Measurements from ENCODE around the gene FOXG1.

FOXG1 gene

DNA sequence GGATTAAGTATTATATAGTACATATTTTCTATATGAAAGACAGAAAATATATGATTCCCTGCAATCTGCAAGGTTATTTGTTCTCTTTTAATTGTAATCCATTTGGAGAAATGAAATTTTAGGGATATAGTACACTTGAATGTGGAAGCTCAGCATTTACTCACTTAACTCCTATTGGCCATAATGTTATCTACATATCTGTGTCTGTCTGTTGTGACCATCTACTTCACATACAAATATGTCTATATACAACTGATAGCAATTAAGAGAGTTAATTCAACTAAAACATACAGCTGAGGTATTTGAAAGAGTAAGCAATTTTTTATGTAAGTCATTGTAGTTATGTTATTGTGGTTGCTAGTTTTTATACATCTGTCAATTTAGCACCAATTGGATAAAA is 12.9 kb downstream of the FOXG1 start:
- no peak overlapping the region for H3K27ac ChIP-seq (ENCODE audit: low read length, poor library complexity, severe bottlenecking)
- H3K9ac ChIP-seq (ENCODE audit: low read length): no peak overlapping the region
- no peak overlapping the region for H2AFZ ChIP-seq (ENCODE audit: low read depth, low read length)
- no peak overlapping the region for H2BK5ac ChIP-seq (ENCODE audit: low read depth, low read length, poor library complexity, severe bottlenecking)
- no peak overlapping the region for H3K23ac ChIP-seq (ENCODE audit: low read length in 2 of 2)
- H3K27me3 ChIP-seq (ENCODE audit: control insufficient read depth in 1 of 2, insufficient read depth in 1 of 2, low read length in 2 of 2): peaks cover 54 to 100% of the 10 kb centered on the region in 2 experiments
- no peak overlapping the region for H3K18ac ChIP-seq (ENCODE audit: low read depth in 1 of 2, low read length in 2 of 2)
- H3K4me1 ChIP-seq (ENCODE audit: control insufficient read depth, insufficient read depth, low read depth, low read length): peaks cover 2% of the 10 kb centered on the region
- H3K4me2 ChIP-seq (ENCODE audit: low read length, poor library complexity, severe bottlenecking): no peak overlapping the region
- H4K8ac ChIP-seq (ENCODE audit: low read length): no peak overlapping the region
- H3K14ac ChIP-seq (ENCODE audit: low read length in 2 of 2): no peak overlapping the region
- H2BK120ac ChIP-seq (ENCODE audit: low read depth, low read length): no peak overlapping the region
- no peak overlapping the region for H4K91ac ChIP-seq (ENCODE audit: low read length)
- H2BK12ac ChIP-seq (ENCODE audit: low read length in 2 of 2): no peak overlapping the region
- no peaks in the 10 kb centered on the region for H3K79me1 ChIP-seq (replicated peaks; ENCODE audit: low read length, poor library complexity, severe bottlenecking)
- no peak overlapping the region for H2AK5ac ChIP-seq (ENCODE audit: low read length, severe bottlenecking)
- no peaks in the 10 kb centered on the region for H3K9me3 ChIP-seq (ENCODE audit: control insufficient read depth, low read length)
- no peak overlapping the region for H3K4me3 ChIP-seq (ENCODE audit: insufficient read depth in 1 of 2, low read depth in 1 of 2, low read length in 2 of 2)
- no peaks in the 10 kb centered on the region for H3K36me3 ChIP-seq (ENCODE audit: control insufficient read depth in 1 of 2, insufficient read depth in 2 of 2, low read depth in 1 of 2, low read length in 2 of 2)
- H2BK15ac ChIP-seq (ENCODE audit: low read depth, poor library complexity, severe bottlenecking): no peak overlapping the region
- no peak overlapping the region for H3K4ac ChIP-seq (ENCODE audit: low read depth in 1 of 2, low read length in 2 of 2)
- no peak for DNase-seq

DNA sequence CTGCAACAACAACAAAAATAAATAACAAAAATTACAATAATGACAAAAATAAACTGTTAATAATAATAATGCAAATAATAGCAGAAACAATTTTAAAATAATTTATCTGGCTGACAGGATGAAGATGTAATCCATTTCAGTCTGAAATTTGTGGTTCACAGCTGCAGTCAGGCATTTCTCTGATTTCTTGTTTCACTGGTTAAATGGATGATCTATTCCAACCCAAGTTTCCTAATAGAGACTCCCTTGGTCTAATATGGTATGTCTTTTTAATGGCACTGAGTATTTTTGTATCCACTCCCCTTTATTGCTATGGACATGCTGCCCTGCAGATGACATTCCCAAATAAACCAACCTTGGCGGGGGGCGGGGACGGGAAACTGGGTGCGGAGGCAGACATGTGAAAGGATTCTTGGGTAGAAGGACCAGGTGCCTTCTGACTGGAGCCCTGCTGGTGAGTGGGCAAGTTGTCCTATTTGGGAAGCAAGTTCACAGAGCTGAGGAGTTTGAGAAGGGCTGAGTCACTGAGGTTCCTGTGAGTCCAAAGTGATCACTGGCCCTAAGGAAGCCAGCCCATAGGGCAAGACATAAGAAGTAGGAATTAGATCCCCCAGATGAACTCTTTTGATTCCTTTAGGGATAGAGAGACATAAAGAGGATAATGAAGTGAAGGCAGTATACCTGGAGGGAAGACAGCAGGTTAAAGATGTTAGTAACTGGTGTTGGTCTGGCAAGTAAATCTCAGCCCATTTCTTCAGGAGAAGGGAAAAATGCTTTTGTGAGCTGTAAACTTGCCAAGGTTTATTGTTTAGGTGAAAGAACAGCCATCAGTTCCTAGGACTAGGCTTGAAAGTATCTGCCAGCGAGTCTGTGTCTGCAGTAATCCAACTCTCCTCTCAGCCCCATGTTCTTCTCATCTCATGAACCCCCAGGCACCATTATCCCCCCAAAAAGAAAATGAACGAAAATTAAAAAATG is 14.5 kb downstream of the FOXG1 start:
- peaks cover 9% of the 10 kb centered on the region for H3K4me1 ChIP-seq (ENCODE audit: control insufficient read depth, insufficient read depth, low read depth, low read length)
- H2AK5ac ChIP-seq (ENCODE audit: low read length, severe bottlenecking): no peak overlapping the region
- H3K9me3 ChIP-seq (ENCODE audit: control insufficient read depth, low read length): no peaks in the 10 kb centered on the region
- DNase-seq: no peak
- no peak overlapping the region for H3K4me3 ChIP-seq (ENCODE audit: insufficient read depth in 1 of 2, low read depth in 1 of 2, low read length in 2 of 2)
- 14% methylated on average over 5 of the region's 6 CpGs for WGBS
- H4K8ac ChIP-seq (ENCODE audit: low read length): no peak overlapping the region
- no peak overlapping the region for H3K4ac ChIP-seq (ENCODE audit: low read depth in 1 of 2, low read length in 2 of 2)
- H3K27ac ChIP-seq (ENCODE audit: low read length, poor library complexity, severe bottlenecking): no peak overlapping the region
- no peak overlapping the region for H3K23ac ChIP-seq (ENCODE audit: low read length in 2 of 2)
- H3K79me1 ChIP-seq (replicated peaks; ENCODE audit: low read length, poor library complexity, severe bottlenecking): no peaks in the 10 kb centered on the region
- H3K4me2 ChIP-seq (ENCODE audit: low read length, poor library complexity, severe bottlenecking): no peak overlapping the region
- H3K36me3 ChIP-seq (ENCODE audit: control insufficient read depth in 1 of 2, insufficient read depth in 2 of 2, low read depth in 1 of 2, low read length in 2 of 2): no peaks in the 10 kb centered on the region
- H3K18ac ChIP-seq (ENCODE audit: low read depth in 1 of 2, low read length in 2 of 2): no peak overlapping the region
- H3K14ac ChIP-seq (ENCODE audit: low read length in 2 of 2): no peak overlapping the region
- H2AFZ ChIP-seq (ENCODE audit: low read depth, low read length): no peak overlapping the region
- no peak overlapping the region for H2BK12ac ChIP-seq (ENCODE audit: low read length in 2 of 2)
- H2BK15ac ChIP-seq (ENCODE audit: low read depth, poor library complexity, severe bottlenecking): no peak overlapping the region
- no peak overlapping the region for H2BK120ac ChIP-seq (ENCODE audit: low read depth, low read length)
- no peak overlapping the region for H4K91ac ChIP-seq (ENCODE audit: low read length)
- peaks cover 55 to 100% of the 10 kb centered on the region in 2 experiments for H3K27me3 ChIP-seq (ENCODE audit: control insufficient read depth in 1 of 2, insufficient read depth in 1 of 2, low read length in 2 of 2)
- no peak overlapping the region for H2BK5ac ChIP-seq (ENCODE audit: low read depth, low read length, poor library complexity, severe bottlenecking)
- H3K9ac ChIP-seq (ENCODE audit: low read length): no peak overlapping the region

DNA sequence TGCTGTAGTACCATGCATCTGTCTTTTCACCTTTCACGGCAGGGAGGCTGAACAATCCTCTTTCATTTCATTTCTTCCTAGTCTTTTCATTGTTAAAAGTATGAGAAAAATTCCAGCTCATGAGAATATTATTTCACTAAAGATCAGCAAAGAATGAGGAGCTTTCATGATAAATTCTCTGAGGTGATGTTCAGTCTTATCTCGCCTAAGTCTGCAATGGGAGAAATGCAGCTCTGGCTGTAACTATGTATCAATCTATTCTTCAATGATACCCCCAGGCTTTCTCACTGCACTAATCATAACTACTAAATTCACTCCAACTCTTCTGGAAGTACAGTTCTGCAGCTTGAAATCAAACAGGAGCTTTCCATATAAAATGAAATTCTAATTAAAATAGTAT is 15.7 kb downstream of the FOXG1 start:
- no peaks in the 10 kb centered on the region for H3K79me1 ChIP-seq (replicated peaks; ENCODE audit: low read length, poor library complexity, severe bottlenecking)
- H3K4me3 ChIP-seq (ENCODE audit: insufficient read depth in 1 of 2, low read depth in 1 of 2, low read length in 2 of 2): no peak overlapping the region
- no peak overlapping the region for H2AFZ ChIP-seq (ENCODE audit: low read depth, low read length)
- no peak overlapping the region for H4K8ac ChIP-seq (ENCODE audit: low read length)
- peaks cover 9% of the 10 kb centered on the region for H3K4me1 ChIP-seq (ENCODE audit: control insufficient read depth, insufficient read depth, low read depth, low read length)
- H3K36me3 ChIP-seq (ENCODE audit: control insufficient read depth in 1 of 2, insufficient read depth in 2 of 2, low read depth in 1 of 2, low read length in 2 of 2): no peaks in the 10 kb centered on the region
- no peak overlapping the region for H2AK5ac ChIP-seq (ENCODE audit: low read length, severe bottlenecking)
- peaks cover 58 to 94% of the 10 kb centered on the region in 2 experiments for H3K27me3 ChIP-seq (ENCODE audit: control insufficient read depth in 1 of 2, insufficient read depth in 1 of 2, low read length in 2 of 2)
- no peak overlapping the region for H2BK12ac ChIP-seq (ENCODE audit: low read length in 2 of 2)
- H3K9me3 ChIP-seq (ENCODE audit: control insufficient read depth, low read length): no peaks in the 10 kb centered on the region
- DNase-seq: no peak
- no peak overlapping the region for H3K14ac ChIP-seq (ENCODE audit: low read length in 2 of 2)
- no peak overlapping the region for H3K4me2 ChIP-seq (ENCODE audit: low read length, poor library complexity, severe bottlenecking)
- no peak overlapping the region for H3K4ac ChIP-seq (ENCODE audit: low read depth in 1 of 2, low read length in 2 of 2)
- 31% methylated on average over 1 of the region's 2 CpGs for WGBS
- H2BK15ac ChIP-seq (ENCODE audit: low read depth, poor library complexity, severe bottlenecking): no peak overlapping the region
- no peak overlapping the region for H3K9ac ChIP-seq (ENCODE audit: low read length)
- no peak overlapping the region for H3K27ac ChIP-seq (ENCODE audit: low read length, poor library complexity, severe bottlenecking)
- no peak overlapping the region for H2BK120ac ChIP-seq (ENCODE audit: low read depth, low read length)
- no peak overlapping the region for H2BK5ac ChIP-seq (ENCODE audit: low read depth, low read length, poor library complexity, severe bottlenecking)
- no peak overlapping the region for H3K18ac ChIP-seq (ENCODE audit: low read depth in 1 of 2, low read length in 2 of 2)
- H3K23ac ChIP-seq (ENCODE audit: low read length in 2 of 2): no peak overlapping the region
- no peak overlapping the region for H4K91ac ChIP-seq (ENCODE audit: low read length)

- no peak overlapping the region for H4K8ac ChIP-seq (ENCODE audit: low read length)
- no peak overlapping the region for H2BK5ac ChIP-seq (ENCODE audit: low read depth, low read length, poor library complexity, severe bottlenecking)
- H3K4ac ChIP-seq (ENCODE audit: low read depth in 1 of 2, low read length in 2 of 2): no peak overlapping the region
- no peak overlapping the region for H2AFZ ChIP-seq (ENCODE audit: low read depth, low read length)
- H2BK120ac ChIP-seq (ENCODE audit: low read depth, low read length): no peak overlapping the region
- H3K23ac ChIP-seq (ENCODE audit: low read length in 2 of 2): no peak overlapping the region
- H3K79me1 ChIP-seq (replicated peaks; ENCODE audit: low read length, poor library complexity, severe bottlenecking): no peaks in the 10 kb centered on the region
- H3K4me2 ChIP-seq (ENCODE audit: low read length, poor library complexity, severe bottlenecking): no peak overlapping the region
- H4K91ac ChIP-seq (ENCODE audit: low read length): no peak overlapping the region
- H3K36me3 ChIP-seq (ENCODE audit: control insufficient read depth in 1 of 2, insufficient read depth in 2 of 2, low read depth in 1 of 2, low read length in 2 of 2): no peaks in the 10 kb centered on the region
- H3K9ac ChIP-seq (ENCODE audit: low read length): no peak overlapping the region
- no peak overlapping the region for H2BK12ac ChIP-seq (ENCODE audit: low read length in 2 of 2)
- no peak overlapping the region for H2AK5ac ChIP-seq (ENCODE audit: low read length, severe bottlenecking)
- H3K27ac ChIP-seq (ENCODE audit: low read length, poor library complexity, severe bottlenecking): no peak overlapping the region
- no peak overlapping the region for H3K4me3 ChIP-seq (ENCODE audit: insufficient read depth in 1 of 2, low read depth in 1 of 2, low read length in 2 of 2)
- no peak for DNase-seq
- H3K4me1 ChIP-seq (ENCODE audit: control insufficient read depth, insufficient read depth, low read depth, low read length): peaks cover 7% of the 10 kb centered on the region
- 31% methylated on average over 4 of the region's 4 CpGs for WGBS
- no peak overlapping the region for H3K14ac ChIP-seq (ENCODE audit: low read length in 2 of 2)
- H3K9me3 ChIP-seq (ENCODE audit: control insufficient read depth, low read length): no peaks in the 10 kb centered on the region
- no peak overlapping the region for H3K18ac ChIP-seq (ENCODE audit: low read depth in 1 of 2, low read length in 2 of 2)
- no peak overlapping the region for H2BK15ac ChIP-seq (ENCODE audit: low read depth, poor library complexity, severe bottlenecking)
- H3K27me3 ChIP-seq (ENCODE audit: control insufficient read depth in 1 of 2, insufficient read depth in 1 of 2, low read length in 2 of 2): peaks cover 46 to 80% of the 10 kb centered on the region in 2 experiments
Measured at GRCh38 chr14:28783664-28784063, 17.1 kb downstream of the FOXG1 start.
